ENCODE data around the gene DLEC1.
"Not testable (repeated sequence)": the region's sequence is repeated elsewhere in the genome, so short reads cannot be mapped to it uniquely, and the experiment has no call there.

The DLEC1 gene

GRCh38 chr3:38139652-38140051 lies 100.6 kb downstream of the DLEC1 start:
- DNase-seq: no peak

GRCh38 chr3:38140326-38141172 lies 101.5 kb downstream of the DLEC1 start:
- DNase-seq: no peak

GRCh38 chr3:38141173-38141951 lies 102.4 kb downstream of the DLEC1 start:
- no peak for DNase-seq

- no peak for DNase-seq
Observed at GRCh38 chr3:38141952-38142273, 102.9 kb downstream of the DLEC1 start.

- no peak for DNase-seq
Observed at GRCh38 chr3:38142959-38143358, 104.0 kb downstream of the DLEC1 start.

- DNase-seq: no peak
Observed at GRCh38 chr3:38143511-38143910, 104.5 kb downstream of the DLEC1 start.

GRCh38 chr3:38146504-38146903 lies 107.5 kb downstream of the DLEC1 start:
- no peak for DNase-seq

GRCh38 chr3:38147421-38147820 lies 108.4 kb downstream of the DLEC1 start:
- DNase-seq: no peak

- DNase-seq: no peak
Observed at GRCh38 chr3:38148311-38148882, 109.4 kb downstream of the DLEC1 start.

- DNase-seq: no peak
Observed at GRCh38 chr3:38149708-38150107, 110.7 kb downstream of the DLEC1 start.

- no peak for DNase-seq
Observed at GRCh38 chr3:38150780-38151528, 111.9 kb downstream of the DLEC1 start.

- DNase-seq: no peak
Observed at GRCh38 chr3:38151667-38152265, 112.8 kb downstream of the DLEC1 start.

- DNase-seq: no peak
Observed at GRCh38 chr3:38152609-38153008, 113.6 kb downstream of the DLEC1 start.

- DNase-seq: no peak
Observed at GRCh38 chr3:38153221-38153620, 114.2 kb downstream of the DLEC1 start.

- DNase-seq: no peak
Observed at GRCh38 chr3:38154033-38154494, 115.1 kb downstream of the DLEC1 start.

- DNase-seq: no peak
Observed at GRCh38 chr3:38154625-38155255, 115.7 kb downstream of the DLEC1 start.

- DNase-seq: no peak
Observed at GRCh38 chr3:38155825-38156224, 116.8 kb downstream of the DLEC1 start.

- DNase-seq: no peak
Observed at GRCh38 chr3:38157117-38157516, 118.1 kb downstream of the DLEC1 start.

GRCh38 chr3:38157595-38157994 lies 118.6 kb downstream of the DLEC1 start:
- no peak for DNase-seq

- DNase-seq: no peak
Observed at GRCh38 chr3:38158472-38158871, 119.5 kb downstream of the DLEC1 start.

- DNase-seq: not testable (repeated sequence)
Observed at GRCh38 chr3:38160704-38161103, 121.7 kb downstream of the DLEC1 start.
